H1 (cell line): Measurements from ENCODE around the gene SECISBP2. TPM values are rescaled to one million over a fixed set of nuclear protein-coding genes. Genes with fewer than 3 reads are reported as not detected.
A peak's percentile ranks its signal among the peaks of the same experiment; 100 is the strongest.

ENCODE experiments used
- CTCF ChIA-PET: fragments of 300-600 bp; sonication (Branson Sonifier 250); formaldehyde crosslinking; loops from one replicate; lab custom pipeline; 2021; ENCODE audit not compliant: partially characterized antibody; lab: Charles Lee
- POLR2A ChIA-PET: fragments of 300-600 bp; sonication (Branson Sonifier 250); formaldehyde crosslinking; loops from one replicate; lab custom pipeline; 2021; ENCODE audit warnings: inconsistent platforms; ENCODE audit not compliant: partially characterized antibody; lab: Charles Lee
- DNase-seq, 2 experiments: peaks; one replicate each; pipeline versions ENCODE4 v3.0.0 to v3.0.0-alpha.2; 2010 to 2022; ENCODE audit warnings: low spot score in 2 of 2, low read depth in 1 of 2, mixed read lengths in 1 of 2
- FAIRE-seq: peaks from 2 replicates; lab custom pipeline; 2011; peaks lifted over from hg19 to GRCh38; lab: Jason Lieb, UNC
- H2AFZ ChIP-seq: 2 replicates; pipeline ENCODE4 v1.8.1; 2012; ENCODE audit warnings: low read length, inconsistent platforms
- H2AK5ac ChIP-seq: 2 replicates; pipeline ENCODE4 v1.6.1; 2013; ENCODE audit warnings: low read depth, low read length
- H2BK120ac ChIP-seq: replicated peaks from 2 replicates; pipeline ENCODE3; 2013; ENCODE audit warnings: low read depth, low read length, inconsistent platforms
- H2BK12ac ChIP-seq: 2 replicates; pipeline ENCODE4 v1.6.1; 2013; ENCODE audit warnings: low read depth, low read length
- H2BK15ac ChIP-seq: 2 replicates; pipeline ENCODE4 v1.6.1; 2013; ENCODE audit warnings: low read length
- H2BK20ac ChIP-seq: 2 replicates; pipeline ENCODE4 v1.6.1; 2013; ENCODE audit warnings: low read length
- H2BK5ac ChIP-seq: 2 replicates; pipeline ENCODE4 v1.6.1; 2013; ENCODE audit warnings: low read depth, low read length
- H3K14ac ChIP-seq: 2 replicates; pipeline ENCODE4 v1.6.1; 2013; ENCODE audit warnings: inconsistent platforms; ENCODE audit not compliant: insufficient read length
- H3K18ac ChIP-seq: 2 replicates; pipeline ENCODE4 v1.6.1; 2013; ENCODE audit warnings: low read length; ENCODE audit errors: extremely low read depth
- H3K23ac ChIP-seq: 2 replicates; pipeline ENCODE4 v1.6.1; 2013; ENCODE audit warnings: inconsistent platforms; ENCODE audit not compliant: insufficient read length
- H3K23me2 ChIP-seq: 2 replicates; pipeline ENCODE4 v1.6.1; 2013; ENCODE audit warnings: low read depth, low read length
- H3K27ac ChIP-seq: 2 replicates; pipeline ENCODE4 v1.6.1; 2011; ENCODE audit warnings: low read depth, low read length, inconsistent platforms
- H3K27me3 ChIP-seq, 4 experiments: replicated peaks in 1 of 4; 1 replicate in 1 of 4; 2 replicates in 3 of 4; pipeline versions ENCODE4 v1.6.1 to v1.8.1; 2011 to 2013; ENCODE audit warnings: low read length in 3 of 4, mild to moderate bottlenecking in 3 of 4, inconsistent platforms in 2 of 4, mixed read lengths in 2 of 4, moderate library complexity in 1 of 4; ENCODE audit not compliant: control insufficient read depth in 3 of 4, insufficient read depth in 3 of 4; ENCODE audit errors: extremely low read depth in 1 of 4
- H3K36me3 ChIP-seq, 4 experiments: 2 replicates each; pipeline versions ENCODE4 v1.6.1 to v1.8.1; 2011 to 2013; ENCODE audit warnings: mild to moderate bottlenecking in 4 of 4, low read length in 3 of 4, moderate library complexity in 2 of 4, control low read depth in 1 of 4, inconsistent platforms in 1 of 4; ENCODE audit not compliant: insufficient read depth in 4 of 4, control insufficient read depth in 2 of 4
- H3K4ac ChIP-seq: replicated peaks from 2 replicates; pipeline ENCODE3; 2013; ENCODE audit warnings: low read length, low read depth, mixed read lengths, inconsistent platforms; ENCODE audit not compliant: insufficient read length
- H3K4me1 ChIP-seq, 4 experiments: replicated peaks in 1 of 4; 1 replicate in 1 of 4; 2 replicates in 3 of 4; pipeline versions ENCODE4 v1.6.1 to v1.8.1; 2011 to 2013; ENCODE audit warnings: low read length in 3 of 4, inconsistent platforms in 2 of 4, mixed read lengths in 1 of 4; ENCODE audit not compliant: insufficient read depth in 4 of 4, control insufficient read depth in 3 of 4
- H3K4me2 ChIP-seq, 2 experiments: 2 replicates each; pipeline versions ENCODE4 v1.6.1 to v1.8.1; 2011 to 2013; ENCODE audit warnings: low read depth in 2 of 2, low read length in 2 of 2, control low read depth in 1 of 2, inconsistent platforms in 1 of 2, mild to moderate bottlenecking in 1 of 2; ENCODE audit not compliant: insufficient read depth in 1 of 2
- H3K4me3 ChIP-seq, 4 experiments: fragments of 200-600, 300-600 bp in 1 of 4; sonication (generic), shearing (Covaris generic), sonication (Bioruptor Twin) in 1 of 4; 2 replicates each; pipeline versions ENCODE4 v1.5.1 to v1.8.1; 2011 to 2016; ENCODE audit warnings: low read length in 4 of 4, low read depth in 3 of 4, control low read depth in 2 of 4, inconsistent platforms in 2 of 4, mild to moderate bottlenecking in 2 of 4, mixed read lengths in 1 of 4, moderate library complexity in 1 of 4; ENCODE audit not compliant: insufficient read depth in 2 of 4; ENCODE audit errors: extremely low read depth in 1 of 4
- H3K56ac ChIP-seq: replicated peaks from 2 replicates; pipeline ENCODE3; 2013; ENCODE audit warnings: low read depth, mild to moderate bottlenecking, mixed read lengths, low read length, inconsistent platforms; ENCODE audit not compliant: insufficient read length
- H3K79me1 ChIP-seq: 2 replicates; pipeline ENCODE4 v1.6.1; 2013; ENCODE audit warnings: low read depth, low read length, control low read depth
- H3K79me2 ChIP-seq, 2 experiments: 2 replicates each; pipeline versions ENCODE4 v1.6.1 to v1.8.1; 2012 to 2013; ENCODE audit warnings: low read length in 2 of 2, mild to moderate bottlenecking in 2 of 2, inconsistent platforms in 1 of 2; ENCODE audit not compliant: insufficient read depth in 2 of 2, control insufficient read depth in 1 of 2
- H3K9ac ChIP-seq, 4 experiments: replicated peaks in 1 of 4; 1 replicate in 1 of 4; 2 replicates in 3 of 4; pipeline versions ENCODE4 v1.6.1 to v1.8.1; 2011 to 2013; ENCODE audit warnings: low read depth in 3 of 4, low read length in 3 of 4, control low read depth in 2 of 4, mild to moderate bottlenecking in 2 of 4, moderate library complexity in 2 of 4, inconsistent platforms in 1 of 4; ENCODE audit errors: extremely low read depth in 1 of 4
- H3K9me3 ChIP-seq, 2 experiments: 2 replicates each; pipeline versions ENCODE4 v1.6.1 to v1.8.1; 2012 to 2013; ENCODE audit warnings: mild to moderate bottlenecking in 2 of 2, moderate library complexity in 2 of 2, control low read depth in 1 of 2, inconsistent platforms in 1 of 2, low read depth in 1 of 2, low read length in 1 of 2, mixed read lengths in 1 of 2; ENCODE audit not compliant: insufficient read depth in 2 of 2
- H4K20me1 ChIP-seq, 2 experiments: replicated peaks in 1 of 2; 2 replicates each; pipeline versions ENCODE3 to v1.8.1; 2011 to 2013; ENCODE audit warnings: inconsistent platforms in 2 of 2, low read length in 2 of 2, mild to moderate bottlenecking in 1 of 2; ENCODE audit not compliant: insufficient read depth in 2 of 2, control insufficient read depth in 1 of 2
- H4K5ac ChIP-seq: 2 replicates; pipeline ENCODE4 v1.6.1; 2013; ENCODE audit warnings: low read length, low read depth, mixed read lengths, inconsistent platforms; ENCODE audit not compliant: insufficient read length
- H4K8ac ChIP-seq: 2 replicates; pipeline ENCODE4 v1.8.0; 2013; ENCODE audit warnings: mild to moderate bottlenecking, moderate library complexity, low read length, inconsistent platforms; ENCODE audit not compliant: insufficient read depth; ENCODE audit errors: extremely low read depth
- H4K91ac ChIP-seq: replicated peaks from 2 replicates; pipeline ENCODE3; 2013; ENCODE audit warnings: low read length, mixed read lengths, inconsistent platforms; ENCODE audit not compliant: insufficient read length
- BRCA1 ChIP-seq: IDR thresholded peaks from 2 replicates; pipeline ENCODE4 v1.6.1; 2012; ENCODE audit warnings: low read depth, low read length, improper control_type of control experiment
- CBX5 ChIP-seq: fragments of 300-800, 300-1000 bp; sonication (generic); IDR thresholded peaks from 2 replicates; pipeline ENCODE4 v1.7.1; 2016; ENCODE audit warnings: antibody characterized with exemption, low read length, low read depth
- EP300 ChIP-seq, 2 experiments: IDR thresholded peaks; 1 replicate in 1 of 2; 2 replicates in 1 of 2; pipeline ENCODE4 v1.6.1; 2011 to 2012; ENCODE audit warnings: low read depth in 2 of 2, low read length in 2 of 2, mild to moderate bottlenecking in 2 of 2, borderline replicate concordance in 1 of 2, inconsistent platforms in 1 of 2, moderate library complexity in 1 of 2
- JUND ChIP-seq: IDR thresholded peaks from 2 replicates; pipeline ENCODE4 v1.6.1; 2011; ENCODE audit warnings: mild to moderate bottlenecking, improper control_type of control experiment, low read length
- KDM5A ChIP-seq: fragments of 200-600 bp; IDR thresholded peaks from 2 replicates; pipeline ENCODE4 v1.7.1; 2012; ENCODE audit warnings: mild to moderate bottlenecking, low read length, inconsistent platforms, mixed read lengths
- NANOG ChIP-seq: IDR thresholded peaks from 2 replicates; pipeline ENCODE4 v1.6.1; 2011; ENCODE audit warnings: low read length, low read depth, mild to moderate bottlenecking, inconsistent platforms; ENCODE audit not compliant: insufficient read depth, poor library complexity, severe bottlenecking
- NRF1 ChIP-seq: IDR thresholded peaks from 2 replicates; pipeline ENCODE4 v1.6.1; 2011; ENCODE audit warnings: mild to moderate bottlenecking, low read depth, low read length, improper control_type of control experiment
- POLR2A ChIP-seq, 2 experiments: IDR thresholded peaks; 1 replicate in 1 of 2; 2 replicates in 1 of 2; pipeline ENCODE4 v1.6.1; 2011; ENCODE audit warnings: low read depth in 2 of 2, low read length in 2 of 2, mild to moderate bottlenecking in 2 of 2; ENCODE audit errors: control extremely low read depth in 1 of 2
- RAD21 ChIP-seq, 2 experiments: IDR thresholded peaks in 1 of 2; conservative IDR thresholded peaks in 1 of 2; 2 replicates each; pipeline ENCODE4 v1.6.1; 2011; ENCODE audit warnings: low read depth in 2 of 2, low read length in 2 of 2, improper control_type of control experiment in 1 of 2, inconsistent platforms in 1 of 2, mild to moderate bottlenecking in 1 of 2, moderate library complexity in 1 of 2
- RFX5 ChIP-seq: IDR thresholded peaks from 2 replicates; pipeline ENCODE4 v1.6.1; 2011; ENCODE audit warnings: low read depth, low read length, improper control_type of control experiment, borderline replicate concordance
- SIX5 ChIP-seq: IDR thresholded peaks from 2 replicates; pipeline ENCODE4 v1.6.1; 2011; ENCODE audit warnings: mild to moderate bottlenecking, low read depth, low read length
- SP2 ChIP-seq: IDR thresholded peaks from 2 replicates; pipeline ENCODE4 v1.6.1; 2012; ENCODE audit warnings: mild to moderate bottlenecking, low read length, inconsistent platforms
- SP4 ChIP-seq: IDR thresholded peaks from 2 replicates; pipeline ENCODE4 v1.6.1; 2012; ENCODE audit warnings: low read length, inconsistent platforms
- SUZ12 ChIP-seq: fragments of 200-600 bp; sonication (generic); IDR thresholded peaks from 2 replicates; pipeline ENCODE4 v1.6.1; 2012; ENCODE audit warnings: mild to moderate bottlenecking, inconsistent platforms, low read length, moderate library complexity, mixed read lengths
- WGBS, 2 experiments: shearing (Covaris generic) in 1 of 2; methylation state at CpG; one replicate each; pipeline versions ENCODE4 v1.1.6 to v1.1.7; 2013 to 2015; ENCODE audit warnings: low lambda C conversion rate in 2 of 2, mixed read lengths in 2 of 2, inconsistent platforms in 1 of 2, low coverage in 1 of 2, missing lambda C conversion rate in 1 of 2; ENCODE audit not compliant: insufficient replicate concordance in 2 of 2, insufficient coverage in 1 of 2, insufficient read length in 1 of 2; ENCODE audit errors: extremely low coverage in 1 of 2, missing lambda C conversion rate in 1 of 2; 5-methylcytosine and 5-hydroxymethylcytosine counted together
- polyA plus RNA-seq, 7 experiments: library from polyadenylated mRNA; depleted of rRNA in 3 of 7; stranded (reverse) in 5 of 7; unstranded in 2 of 7; fragments of >200 nt in 5 of 7; fragments of 200-250 nt in 2 of 7; gene quantifications; 1 replicate in 5 of 7; 2 replicates in 1 of 7; 4 replicates in 1 of 7; pipeline versions ENCODE4 v1.2.1 to v1.2.3, GENCODE V29; 2011 to 2013; ENCODE audit warnings: missing spikeins in 2 of 7, mixed read lengths in 2 of 7
- total RNA-seq: library from RNA; stranded (reverse); fragmentation: NEBNext Ultra II Directional; extraction: Animal tissue kit (Norgen Biotek cat#: 25700); gene quantifications from 2 replicates; pipeline ENCODE4 v1.2.1, GENCODE V29; 2021

Gene SECISBP2
- total and polyA plus RNA-seq, 2 of the 8 experiments (the other 6 are each of a cell fraction or from before 2014, with no cell fraction given), result 39.0 to 61.7 TPM

- Histone ChIP-seq H3K9ac (no peak overlapping the region), H2BK120ac (no peak overlapping the region), H2BK12ac (no peak overlapping the region), H3K27me3 (no peaks in the 10 kb centered on the region), H4K91ac (no peak overlapping the region), H3K79me2 (no peaks in the 10 kb centered on the region), H4K20me1 (peaks cover 0 to 22% of the 10 kb centered on the region in 2 experiments), H3K18ac (no peak overlapping the region), H3K14ac (no peak overlapping the region), H3K23me2 (peaks cover 27% of the 10 kb centered on the region; the same call in 1 of the 2 replicates), H3K36me3 (peaks cover 0 to 2% (median 1%) of the 10 kb centered on the region in 4 experiments; a peak in 4 of 8 replicates), H3K4me2 (no peak overlapping the region), H3K4me3 (no peak overlapping the region), H3K23ac (no peak overlapping the region), H3K9me3 (no peaks in the 10 kb centered on the region), H4K8ac (no peak overlapping the region), H3K27ac (no peak overlapping the region), H2BK15ac (no peak overlapping the region), H3K56ac (no peak overlapping the region), H3K4ac (no peak overlapping the region), H2BK5ac (peak overlapping the region; percentile 16), H3K79me1 (peaks cover 4% of the 10 kb centered on the region), H2BK20ac (no peak overlapping the region), H2AK5ac (no peak overlapping the region), H3K4me1 (no peaks in the 10 kb centered on the region), H4K5ac (no peak overlapping the region), H2AFZ (no peak overlapping the region)
- ChIA-PET POLR2A (interaction anchor here (1.6 kb wide), 1 partner anchor 10 kb away, joined by 12 read pairs; no protein-coding TSS in a partner anchor), CTCF (interaction anchor here (1.4 kb wide), 1 partner anchor 27 kb away, joined by 3 read pairs; no protein-coding TSS in a partner anchor)
- DNase-seq, result no peak
- FAIRE-seq, result no peak
- WGBS, 2 experiments, result 97% methylated on average over 8 of the region's 8 CpGs; no CpG with 5 or more reads in 1 of the 2 experiments
- TF ChIP-seq RFX5, result no peak
- no peak for TF ChIP-seq CBX5
- no peak for TF ChIP-seq RAD21 (IDR thresholded peaks at IDR 0.05 in 1 of 2, conservative IDR thresholded peaks at IDR 0.05 in 1 of 2; ENCODE audit: low read depth in 2 of 2, low read length in 2 of 2)
- TF ChIP-seq EP300 (IDR thresholded peaks at IDR 0.05; ENCODE audit: borderline replicate concordance in 1 of 2, low read depth in 2 of 2, low read length in 2 of 2), result no peak
- TF ChIP-seq NRF1, result no peak
- TF ChIP-seq SIX5, result no peak
- no peak for TF ChIP-seq POLR2A (IDR thresholded peaks at IDR 0.05; ENCODE audit: control extremely low read depth in 1 of 2, low read depth in 2 of 2, low read length in 2 of 2)
- no peak for TF ChIP-seq KDM5A
- no peak for TF ChIP-seq BRCA1
- no peak for TF ChIP-seq SP2
- no peak for TF ChIP-seq SUZ12
- no peak for TF ChIP-seq SP4
- no peak for TF ChIP-seq JUND
- TF ChIP-seq NANOG, result no peak
These were observed 54.7 kb downstream of the SECISBP2 start for GRCh38 chr9:89372979-89373378.
